ENCODE measurements around the gene RAD51AP1.

DNA sequence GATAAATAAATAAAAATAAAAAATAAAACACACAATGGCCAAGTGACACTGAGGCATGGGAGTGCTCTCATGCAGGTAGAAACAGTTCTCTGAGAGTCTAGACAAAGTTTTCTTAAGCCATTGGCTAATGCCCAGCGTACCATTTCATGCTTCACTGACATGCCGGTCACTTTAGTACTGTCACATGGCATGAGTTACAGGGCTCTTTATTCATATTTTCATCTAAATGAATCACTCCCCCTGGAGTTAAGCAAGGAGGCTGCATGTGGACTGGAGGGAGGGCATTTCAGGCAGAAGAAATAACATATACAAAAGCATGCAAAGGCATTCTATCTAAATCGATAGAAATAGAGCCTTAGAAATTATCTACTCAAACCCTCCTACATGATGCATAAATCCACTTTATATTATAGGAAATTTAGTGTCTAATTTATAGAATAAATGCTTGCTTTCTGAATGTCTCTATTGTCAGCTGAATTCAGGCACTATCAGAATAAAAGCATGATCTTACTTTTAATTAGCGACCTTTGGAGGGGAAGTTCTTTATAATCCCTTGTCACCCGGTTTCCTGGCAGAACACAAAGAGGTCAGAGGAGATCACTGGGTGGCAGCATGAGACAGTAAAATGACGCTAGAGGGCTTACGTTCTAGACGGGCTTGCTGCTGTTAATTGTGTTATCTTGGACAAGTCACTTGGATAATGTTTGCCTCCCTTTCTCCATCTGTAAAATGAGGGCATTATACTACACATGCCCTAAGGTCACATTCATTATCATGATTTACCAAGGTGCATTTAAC is 40.8 kb downstream of the RAD51AP1 start:
- TF ChIP-seq, protein P1, sequence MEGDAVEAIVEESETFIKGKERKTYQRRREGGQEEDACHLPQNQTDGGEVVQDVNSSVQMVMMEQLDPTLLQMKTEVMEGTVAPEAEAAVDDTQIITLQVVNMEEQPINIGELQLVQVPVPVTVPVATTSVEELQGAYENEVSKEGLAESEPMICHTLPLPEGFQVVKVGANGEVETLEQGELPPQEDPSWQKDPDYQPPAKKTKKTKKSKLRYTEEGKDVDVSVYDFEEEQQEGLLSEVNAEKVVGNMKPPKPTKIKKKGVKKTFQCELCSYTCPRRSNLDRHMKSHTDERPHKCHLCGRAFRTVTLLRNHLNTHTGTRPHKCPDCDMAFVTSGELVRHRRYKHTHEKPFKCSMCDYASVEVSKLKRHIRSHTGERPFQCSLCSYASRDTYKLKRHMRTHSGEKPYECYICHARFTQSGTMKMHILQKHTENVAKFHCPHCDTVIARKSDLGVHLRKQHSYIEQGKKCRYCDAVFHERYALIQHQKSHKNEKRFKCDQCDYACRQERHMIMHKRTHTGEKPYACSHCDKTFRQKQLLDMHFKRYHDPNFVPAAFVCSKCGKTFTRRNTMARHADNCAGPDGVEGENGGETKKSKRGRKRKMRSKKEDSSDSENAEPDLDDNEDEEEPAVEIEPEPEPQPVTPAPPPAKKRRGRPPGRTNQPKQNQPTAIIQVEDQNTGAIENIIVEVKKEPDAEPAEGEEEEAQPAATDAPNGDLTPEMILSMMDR (conservative IDR thresholded peaks at IDR 0.05; ENCODE audit: low read length), result 0 out of 2 replicates have a peak, but pooled peaks have one; percentile 27
- no peak for TF ChIP-seq EZH2phosphoT487 (IDR thresholded peaks at IDR 0.05; ENCODE audit: borderline replicate concordance)
